HepG2 (cell line): Measurements from ENCODE around the gene NDUFS7. TPM values are rescaled to one million over a fixed set of nuclear protein-coding genes. Genes with fewer than 3 reads are reported as not detected.
A peak's percentile ranks its signal among the peaks of the same experiment; 100 is the strongest.

Experiments used
- ATAC-seq: fragments of 200-7000 bp; cut with Tn5 transposase; 3 replicates; pipeline ENCODE4 v1.9.1; 2020; ENCODE audit warnings: mild to moderate bottlenecking, moderate library complexity
- BruUV-seq: library from RNA; stranded (reverse); fragments of 400-500 nt; replicated peaks from 2 replicates; lab custom pipeline; 2021; lab: Mats Ljungman, UMichigan
- CTCF ChIA-PET: fragments of 300-600 bp; formaldehyde crosslinking; extraction: SDS; loops from one replicate; lab custom pipeline; 2021; ENCODE audit warnings: low total read pairs, inconsistent platforms, low intra/inter-chr PET ratio; lab: Yijun Ruan, JAX
- POLR2A ChIA-PET: fragments of 350-600 bp; sonication (Branson Sonifier 250); formaldehyde crosslinking; loops from one replicate; lab custom pipeline; 2020; ENCODE audit warnings: antibody characterized with exemption, inconsistent platforms; lab: Yijun Ruan, JAX
- DNase-seq: peaks from one replicate; pipeline ENCODE4 v3.0.0-alpha.2; 2015; ENCODE audit warnings: low spot score
- FAIRE-seq: peaks from 3 replicates; lab custom pipeline; 2011; peaks lifted over from hg19 to GRCh38; lab: Jason Lieb, UNC
- H2AFZ ChIP-seq: one replicate; pipeline ENCODE4 v1.6.1; 2011; ENCODE audit warnings: low read length, inconsistent platforms
- H3K27ac ChIP-seq: fragments of 300-600 bp; 3 replicates; pipeline ENCODE4 v1.8.0; 2011; ENCODE audit warnings: mixed run types, mild to moderate bottlenecking, mixed read lengths, low read length, inconsistent platforms; ENCODE audit not compliant: insufficient read depth; ENCODE audit errors: extremely low read length
- H3K27me3 ChIP-seq, 2 experiments: fragments of 200-600 bp in 1 of 2; 2 replicates in 1 of 2; 3 replicates in 1 of 2; pipeline versions ENCODE4 v1.6.0 to v1.8.0; 2011; ENCODE audit warnings: low read length in 2 of 2, mild to moderate bottlenecking in 2 of 2, moderate library complexity in 2 of 2, inconsistent platforms in 1 of 2; ENCODE audit not compliant: insufficient read depth in 2 of 2, control insufficient read depth in 1 of 2
- H3K36me3 ChIP-seq, 2 experiments: fragments of 200-600 bp in 1 of 2; replicated peaks in 1 of 2; 2 replicates in 1 of 2; 3 replicates in 1 of 2; pipeline versions ENCODE4 v1.5.1 to v1.8.0; 2011; ENCODE audit warnings: low read length in 2 of 2, inconsistent platforms in 1 of 2; ENCODE audit not compliant: insufficient read depth in 2 of 2, control insufficient read depth in 1 of 2
- H3K4me1 ChIP-seq: 2 replicates; pipeline ENCODE4 v1.5.1; 2012; ENCODE audit warnings: low read length, inconsistent platforms; ENCODE audit not compliant: insufficient read depth
- H3K4me2 ChIP-seq: 2 replicates; pipeline ENCODE4 v1.6.0; 2011; ENCODE audit warnings: low read depth, low read length, inconsistent platforms
- H3K4me3 ChIP-seq, 3 experiments: fragments of 200-600 bp in 1 of 3; sonication (generic), shearing (Covaris generic) in 1 of 3; replicated peaks in 1 of 3; 2 replicates each; pipeline ENCODE4 v1.5.1; 2011 to 2016; ENCODE audit warnings: low read length in 3 of 3, inconsistent platforms in 2 of 3, low read depth in 2 of 3, mild to moderate bottlenecking in 2 of 3, control low read depth in 1 of 3, mixed read lengths in 1 of 3; ENCODE audit not compliant: insufficient read depth in 1 of 3
- H3K79me2 ChIP-seq: one replicate; pipeline ENCODE4 v1.6.1; 2011; ENCODE audit warnings: low read length, inconsistent platforms; ENCODE audit not compliant: insufficient read depth
- H3K9ac ChIP-seq: 2 replicates; pipeline ENCODE4 v1.6.0; 2011; ENCODE audit warnings: mild to moderate bottlenecking, low read depth, low read length, inconsistent platforms; ENCODE audit not compliant: insufficient read depth
- H3K9me3 ChIP-seq: 2 replicates; pipeline ENCODE4 v1.5.1; 2012; ENCODE audit warnings: mild to moderate bottlenecking, low read length
- H4K20me1 ChIP-seq: 2 replicates; pipeline ENCODE4 v1.6.0; 2011; ENCODE audit warnings: inconsistent platforms, mild to moderate bottlenecking, low read length, moderate library complexity; ENCODE audit not compliant: insufficient read depth
- POLR2A ChIP-seq, 2 experiments: IDR thresholded peaks; 2 replicates each; pipeline ENCODE4 v1.6.1; 2011; ENCODE audit warnings: low read depth in 2 of 2, low read length in 2 of 2, mild to moderate bottlenecking in 1 of 2, moderate library complexity in 1 of 2; ENCODE audit not compliant: insufficient read depth in 1 of 2
- RBM22 ChIP-seq: fragments of 200-400 bp; formaldehyde crosslinking; optimal IDR thresholded peaks from 2 replicates; pipeline ENCODE3; 2017; ENCODE audit warnings: mild to moderate bottlenecking, low read length, moderate library complexity
- WGBS: methylation state at CpG from one replicate; pipeline ENCODE4 v1.1.6; 2017; ENCODE audit warnings: low lambda C conversion rate; 5-methylcytosine and 5-hydroxymethylcytosine counted together
- in situ Hi-C: cut with HindIII; loops from 2 replicates; pipeline ENCODE4 v1.10.0; 2017; ENCODE audit warnings: low pct_unique_long_range_greater_than_20kb; ENCODE audit not compliant: extremely low pct_ligation_motif_present
- intact Hi-C: fragments of 100-400 bp; cut with micrococcal nuclease; formaldehyde crosslinking; loops from one replicate; pipeline ENCODE4 v1.10.0; 2022; ENCODE audit not compliant: unreplicated experiment
- polyA plus RNA-seq, 8 experiments: library from polyadenylated mRNA; depleted of rRNA in 3 of 8; stranded (reverse) in 7 of 8; unstranded in 1 of 8; fragments of >200 nt; fragmentation: Illumina TruSeq in 4 of 8; extraction: Trizol in 4 of 8; gene quantifications; 2 replicates each; pipeline versions ENCODE4 v1.2.1 to v1.2.3, GENCODE V29; 2011 to 2016; ENCODE audit warnings: low read depth in 4 of 8, missing spikeins in 1 of 8, mixed read lengths in 1 of 8; ENCODE audit not compliant: insufficient read depth in 1 of 8
- total RNA-seq, 5 experiments: library from RNA; depleted of rRNA; stranded (reverse); fragments of >200 nt; fragmentation: Illumina TruSeq; extraction: Trizol; gene quantifications; 2 replicates each; pipeline ENCODE4 v1.2.3, GENCODE V29; 2016; ENCODE audit warnings: low read depth in 1 of 5
- TF ChIP-seq, protein P1 (sequence below): sonication (generic); formaldehyde crosslinking; IDR thresholded peaks from 2 replicates; pipeline ENCODE4 v1.4.0; 2020; ENCODE audit warnings: mild to moderate bottlenecking, missing genetic modification reagents

The NDUFS7 gene
- total and polyA plus RNA-seq, 2 of the 13 experiments (the other 11 are each of a cell fraction or from before 2014, with no cell fraction given) = 34.3 to 66.9 TPM

DNA sequence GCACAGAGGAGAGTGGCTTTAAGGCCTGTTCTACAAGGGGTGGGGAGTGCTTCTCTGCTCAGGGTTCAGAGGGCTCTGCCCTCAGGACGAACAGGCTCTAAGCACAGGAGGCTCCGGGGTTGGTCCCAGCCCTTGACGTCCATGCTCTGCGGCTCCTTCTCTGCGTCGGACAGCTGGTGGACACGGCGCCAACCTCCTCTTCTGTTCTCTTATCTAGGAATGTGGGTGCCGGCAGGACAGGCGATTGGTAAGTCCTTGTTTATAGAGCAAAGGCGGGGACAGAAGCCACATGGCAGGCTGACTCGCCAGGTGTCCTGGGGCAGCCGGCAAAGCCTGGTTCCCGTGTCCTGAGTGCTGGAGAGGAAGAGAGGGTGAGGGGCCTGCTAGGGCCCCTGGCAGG is 46.0 kb downstream of the NDUFS7 start:
- TF ChIP-seq, protein P1, sequence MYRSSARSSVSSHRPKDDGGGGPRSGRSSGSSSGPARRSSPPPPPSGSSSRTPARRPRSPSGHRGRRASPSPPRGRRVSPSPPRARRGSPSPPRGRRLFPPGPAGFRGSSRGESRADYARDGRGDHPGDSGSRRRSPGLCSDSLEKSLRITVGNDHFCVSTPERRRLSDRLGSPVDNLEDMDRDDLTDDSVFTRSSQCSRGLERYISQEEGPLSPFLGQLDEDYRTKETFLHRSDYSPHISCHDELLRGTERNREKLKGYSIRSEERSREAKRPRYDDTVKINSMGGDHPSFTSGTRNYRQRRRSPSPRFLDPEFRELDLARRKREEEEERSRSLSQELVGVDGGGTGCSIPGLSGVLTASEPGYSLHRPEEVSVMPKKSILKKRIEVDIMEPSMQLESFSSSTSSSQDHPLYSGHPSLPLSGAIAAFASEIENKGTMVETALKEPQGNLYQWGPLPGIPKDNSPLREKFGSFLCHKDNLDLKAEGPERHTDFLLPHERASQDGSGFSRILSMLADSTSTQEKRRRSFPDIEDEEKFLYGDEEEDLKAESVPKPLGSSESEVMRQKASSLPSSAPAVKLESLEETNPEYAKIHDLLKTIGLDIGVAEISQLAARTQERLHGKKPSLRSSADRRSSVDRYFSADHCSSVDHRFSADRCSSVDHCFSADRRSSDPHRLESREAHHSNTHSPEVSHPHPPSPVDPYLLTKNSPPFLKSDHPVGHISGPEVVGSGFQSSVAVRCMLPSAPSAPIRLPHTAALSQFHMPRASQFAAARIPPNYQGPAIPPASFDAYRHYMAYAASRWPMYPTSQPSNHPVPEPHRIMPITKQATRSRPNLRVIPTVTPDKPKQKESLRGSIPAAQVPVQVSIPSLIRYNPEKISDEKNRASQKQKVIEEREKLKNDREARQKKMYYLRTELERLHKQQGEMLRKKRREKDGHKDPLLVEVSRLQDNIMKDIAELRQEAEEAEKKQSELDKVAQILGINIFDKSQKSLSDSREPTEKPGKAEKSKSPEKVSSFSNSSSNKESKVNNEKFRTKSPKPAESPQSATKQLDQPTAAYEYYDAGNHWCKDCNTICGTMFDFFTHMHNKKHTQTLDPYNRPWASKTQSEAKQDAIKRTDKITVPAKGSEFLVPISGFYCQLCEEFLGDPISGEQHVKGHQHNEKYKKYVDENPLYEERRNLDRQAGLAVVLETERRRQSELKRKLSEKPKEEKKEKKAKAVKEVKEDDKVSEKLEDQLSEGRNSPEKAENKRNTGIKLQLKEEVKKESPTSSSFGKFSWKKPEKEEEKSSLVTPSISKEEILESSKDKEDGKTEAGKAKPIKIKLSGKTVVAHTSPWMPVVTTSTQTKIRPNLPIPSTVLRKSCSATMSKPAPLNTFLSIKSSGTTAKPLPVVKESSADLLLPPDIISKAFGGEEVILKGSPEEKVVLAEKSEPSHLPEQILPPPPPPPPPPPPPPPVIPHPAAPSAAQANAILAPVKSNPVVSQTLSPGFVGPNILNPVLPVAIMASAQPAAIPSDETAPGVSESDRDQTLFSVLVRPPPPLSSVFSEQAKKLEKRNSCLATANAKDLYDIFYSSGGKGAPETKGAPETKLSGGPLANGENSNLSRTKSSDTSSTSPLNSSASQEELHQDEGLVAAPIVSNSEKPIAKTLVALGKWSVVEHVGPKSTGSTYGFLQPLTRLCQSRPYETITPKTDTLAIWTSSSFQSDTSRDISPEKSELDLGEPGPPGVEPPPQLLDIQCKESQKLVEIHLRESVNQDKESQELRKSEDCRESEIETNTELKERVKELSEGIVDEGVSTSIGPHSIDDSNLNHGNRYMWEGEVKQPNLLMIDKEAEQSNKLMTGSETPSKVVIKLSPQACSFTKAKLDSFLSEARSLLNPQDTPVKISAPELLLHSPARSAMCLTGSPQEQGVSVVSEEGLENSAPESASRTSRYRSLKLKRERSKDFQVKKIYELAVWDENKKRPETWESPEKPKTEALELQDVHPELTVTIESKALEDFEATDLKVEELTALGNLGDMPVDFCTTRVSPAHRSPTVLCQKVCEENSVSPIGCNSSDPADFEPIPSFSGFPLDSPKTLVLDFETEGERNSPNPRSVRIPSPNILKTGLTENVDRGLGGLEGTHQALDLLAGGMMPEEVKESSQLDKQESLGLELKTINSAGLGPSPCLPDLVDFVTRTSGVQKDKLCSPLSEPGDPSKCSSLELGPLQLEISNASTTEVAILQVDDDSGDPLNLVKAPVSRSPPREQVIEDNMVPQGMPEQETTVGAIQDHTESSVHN (CRISPR knock-in tag) = no peak
- 0 out of 4 replicates have a peak, but pooled peaks of 1 of the 2 experiments have one; percentile 14 for TF ChIP-seq POLR2A (IDR thresholded peaks at IDR 0.05; ENCODE audit: insufficient read depth in 1 of 2, low read depth in 2 of 2, low read length in 2 of 2)
- TF ChIP-seq RBM22 = peak; percentile 81
- Histone ChIP-seq H3K9ac (no peak overlapping the region), H3K4me3 (no peak overlapping the region), H3K36me3 (peaks cover 34 to 76% of the 10 kb centered on the region in 2 experiments), H3K4me2 (no peak overlapping the region), H2AFZ (no peak overlapping the region), H3K79me2 (peaks cover 19% of the 10 kb centered on the region), H3K27ac (no peak overlapping the region), H3K27me3 (no peaks in the 10 kb centered on the region), H4K20me1 (peaks cover 6% of the 10 kb centered on the region), H3K9me3 (no peaks in the 10 kb centered on the region), H3K4me1 (peaks cover 12% of the 10 kb centered on the region)
- FAIRE-seq (no peak), DNase-seq (no peak), ATAC-seq (no peak)
- ChIA-PET POLR2A (interaction anchor here (1.0 kb wide), 1 partner anchor 15 kb away, joined by 4 read pairs; no protein-coding TSS in a partner anchor), CTCF (no interaction called here)
- intact Hi-C loops (no loop called here), in situ Hi-C loops (no loop called here)
- BruUV-seq = no TSS peak
- 96% methylated on average over 12 of the region's 14 CpGs for WGBS
